Measurements from ENCODE around the gene NDRG4. TPM values are rescaled to one million over a fixed set of nuclear protein-coding genes. Genes with fewer than 3 reads are reported as not detected.

Gene NDRG4
- polyA plus RNA-seq, 1 of the 3 experiments (the other 2 are of a cell fraction), result 52.0 TPM

DNA sequence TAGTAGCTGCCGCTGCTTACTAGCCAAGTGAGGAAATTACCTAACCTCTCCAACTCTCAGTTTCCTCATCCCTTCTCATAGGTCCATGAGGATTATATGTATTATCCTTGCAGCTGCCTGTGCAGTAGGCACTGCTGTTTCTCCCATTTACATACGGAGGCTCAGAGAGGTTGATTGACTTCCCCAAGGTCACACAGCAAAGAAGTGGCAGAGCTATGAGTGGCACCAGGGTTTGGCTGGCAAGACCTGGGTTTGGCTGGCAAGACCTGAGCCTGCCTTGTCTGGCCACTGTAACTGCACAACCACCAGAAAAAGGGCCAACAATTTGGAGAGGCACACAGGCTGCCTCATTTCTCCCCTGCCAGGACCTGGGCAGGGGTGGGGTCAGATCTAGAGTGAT lies 2.5 kb upstream of the NDRG4 start:
- H3K27me3 ChIP-seq (ENCODE audit: insufficient read depth), result no peaks in the 10 kb centered on the region
- no peaks in the 10 kb centered on the region for H3K9me2 ChIP-seq
- ChIA-PET CTCF (interaction anchor here (13.4 kb wide), 1 partner anchor 156 kb away, joined by 542 read pairs; no protein-coding TSS in a partner anchor), POLR2A (no interaction called here)
- peaks cover 10 to 52% of the 10 kb centered on the region in 2 experiments; a peak in 3 of 4 replicates for H3K4me1 ChIP-seq (ENCODE audit: control insufficient read depth in 1 of 2, insufficient read depth in 2 of 2, low read depth in 1 of 2, low read length in 1 of 2)
- H3K27ac ChIP-seq (ENCODE audit: low read depth in 2 of 2, low read length in 1 of 2), result no peak overlapping the region
- H3K4me3 ChIP-seq (ENCODE audit: low read depth in 2 of 2, low read length in 1 of 2), result no peak overlapping the region
- H3K4me2 ChIP-seq, result no peak overlapping the region
- TF ChIP-seq POLR2AphosphoS5 (IDR thresholded peaks at IDR 0.05; ENCODE audit: low read depth, low read length) (no peak), PBX3 (IDR thresholded peaks at IDR 0.05) (no peak), FOSL2 (IDR thresholded peaks at IDR 0.05; ENCODE audit: borderline replicate concordance, low read depth) (no peak), GABPA (IDR thresholded peaks at IDR 0.05; ENCODE audit: low read depth) (no peak), EP300 (IDR thresholded peaks at IDR 0.05; ENCODE audit: borderline replicate concordance in 1 of 2, low read depth in 1 of 2, low read length in 1 of 2) (no peak)
- TF ChIP-seq, protein P1, sequence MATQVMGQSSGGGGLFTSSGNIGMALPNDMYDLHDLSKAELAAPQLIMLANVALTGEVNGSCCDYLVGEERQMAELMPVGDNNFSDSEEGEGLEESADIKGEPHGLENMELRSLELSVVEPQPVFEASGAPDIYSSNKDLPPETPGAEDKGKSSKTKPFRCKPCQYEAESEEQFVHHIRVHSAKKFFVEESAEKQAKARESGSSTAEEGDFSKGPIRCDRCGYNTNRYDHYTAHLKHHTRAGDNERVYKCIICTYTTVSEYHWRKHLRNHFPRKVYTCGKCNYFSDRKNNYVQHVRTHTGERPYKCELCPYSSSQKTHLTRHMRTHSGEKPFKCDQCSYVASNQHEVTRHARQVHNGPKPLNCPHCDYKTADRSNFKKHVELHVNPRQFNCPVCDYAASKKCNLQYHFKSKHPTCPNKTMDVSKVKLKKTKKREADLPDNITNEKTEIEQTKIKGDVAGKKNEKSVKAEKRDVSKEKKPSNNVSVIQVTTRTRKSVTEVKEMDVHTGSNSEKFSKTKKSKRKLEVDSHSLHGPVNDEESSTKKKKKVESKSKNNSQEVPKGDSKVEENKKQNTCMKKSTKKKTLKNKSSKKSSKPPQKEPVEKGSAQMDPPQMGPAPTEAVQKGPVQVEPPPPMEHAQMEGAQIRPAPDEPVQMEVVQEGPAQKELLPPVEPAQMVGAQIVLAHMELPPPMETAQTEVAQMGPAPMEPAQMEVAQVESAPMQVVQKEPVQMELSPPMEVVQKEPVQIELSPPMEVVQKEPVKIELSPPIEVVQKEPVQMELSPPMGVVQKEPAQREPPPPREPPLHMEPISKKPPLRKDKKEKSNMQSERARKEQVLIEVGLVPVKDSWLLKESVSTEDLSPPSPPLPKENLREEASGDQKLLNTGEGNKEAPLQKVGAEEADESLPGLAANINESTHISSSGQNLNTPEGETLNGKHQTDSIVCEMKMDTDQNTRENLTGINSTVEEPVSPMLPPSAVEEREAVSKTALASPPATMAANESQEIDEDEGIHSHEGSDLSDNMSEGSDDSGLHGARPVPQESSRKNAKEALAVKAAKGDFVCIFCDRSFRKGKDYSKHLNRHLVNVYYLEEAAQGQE (IDR thresholded peaks at IDR 0.05; ENCODE audit: low read depth, low read length), result no peak
- TF ChIP-seq, protein P2, sequence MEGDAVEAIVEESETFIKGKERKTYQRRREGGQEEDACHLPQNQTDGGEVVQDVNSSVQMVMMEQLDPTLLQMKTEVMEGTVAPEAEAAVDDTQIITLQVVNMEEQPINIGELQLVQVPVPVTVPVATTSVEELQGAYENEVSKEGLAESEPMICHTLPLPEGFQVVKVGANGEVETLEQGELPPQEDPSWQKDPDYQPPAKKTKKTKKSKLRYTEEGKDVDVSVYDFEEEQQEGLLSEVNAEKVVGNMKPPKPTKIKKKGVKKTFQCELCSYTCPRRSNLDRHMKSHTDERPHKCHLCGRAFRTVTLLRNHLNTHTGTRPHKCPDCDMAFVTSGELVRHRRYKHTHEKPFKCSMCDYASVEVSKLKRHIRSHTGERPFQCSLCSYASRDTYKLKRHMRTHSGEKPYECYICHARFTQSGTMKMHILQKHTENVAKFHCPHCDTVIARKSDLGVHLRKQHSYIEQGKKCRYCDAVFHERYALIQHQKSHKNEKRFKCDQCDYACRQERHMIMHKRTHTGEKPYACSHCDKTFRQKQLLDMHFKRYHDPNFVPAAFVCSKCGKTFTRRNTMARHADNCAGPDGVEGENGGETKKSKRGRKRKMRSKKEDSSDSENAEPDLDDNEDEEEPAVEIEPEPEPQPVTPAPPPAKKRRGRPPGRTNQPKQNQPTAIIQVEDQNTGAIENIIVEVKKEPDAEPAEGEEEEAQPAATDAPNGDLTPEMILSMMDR (IDR thresholded peaks at IDR 0.05), result no peak
- TF ChIP-seq, protein P3, sequence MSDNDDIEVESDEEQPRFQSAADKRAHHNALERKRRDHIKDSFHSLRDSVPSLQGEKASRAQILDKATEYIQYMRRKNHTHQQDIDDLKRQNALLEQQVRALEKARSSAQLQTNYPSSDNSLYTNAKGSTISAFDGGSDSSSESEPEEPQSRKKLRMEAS (IDR thresholded peaks at IDR 0.05; ENCODE audit: low read depth), result no peak
- no peaks in the 10 kb centered on the region for H4K20me1 ChIP-seq (ENCODE audit: insufficient read depth)
- H3K79me2 ChIP-seq (ENCODE audit: insufficient read depth), result peaks cover 8% of the 10 kb centered on the region; the same call in 1 of the 2 replicates
- WGBS (ENCODE audit: low lambda C conversion rate), result 81% methylated on average over 2 of the region's 2 CpGs
- H3K9ac ChIP-seq, result no peak overlapping the region
- no peak for DNase-seq
- H3K9me3 ChIP-seq, result no peaks in the 10 kb centered on the region
- peaks cover 10% of the 10 kb centered on the region for H3F3A ChIP-seq (replicated peaks; ENCODE audit: insufficient read depth)
- no peaks in the 10 kb centered on the region for H3K36me3 ChIP-seq (replicated peaks in 1 of 2; ENCODE audit: control insufficient read depth in 1 of 2, insufficient read depth in 2 of 2, low read length in 1 of 2)
- H2AFZ ChIP-seq (ENCODE audit: low read depth), result no peak overlapping the region

DNA sequence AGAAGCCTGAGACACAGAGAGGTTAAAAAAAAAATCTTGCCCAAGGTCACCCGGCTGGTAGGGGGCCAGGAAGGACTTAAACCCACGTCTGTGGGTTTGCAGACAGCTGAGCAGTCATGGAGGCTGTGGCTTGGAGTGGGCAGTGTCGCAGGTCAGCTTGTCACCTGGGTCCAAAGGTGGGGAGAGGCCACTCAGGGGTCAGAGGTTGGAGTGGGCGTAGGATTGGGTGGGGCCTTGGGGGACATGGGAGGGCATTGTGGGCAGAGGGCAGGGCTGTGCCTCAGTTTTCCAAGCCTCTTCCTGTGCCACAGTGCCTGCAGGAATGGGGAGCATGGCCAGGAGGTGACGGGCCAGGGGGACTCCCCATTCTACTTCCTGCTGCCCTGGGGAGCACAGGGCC lies 2.0 kb upstream of the NDRG4 start:
- H3K4me1 ChIP-seq (ENCODE audit: control insufficient read depth in 1 of 2, insufficient read depth in 2 of 2, low read depth in 1 of 2, low read length in 1 of 2), result peaks cover 10 to 49% of the 10 kb centered on the region in 2 experiments; a peak in 3 of 4 replicates
- H3K9ac ChIP-seq, result no peak overlapping the region
- WGBS (ENCODE audit: low lambda C conversion rate), result 89% methylated on average over 5 of the region's 5 CpGs
- no peaks in the 10 kb centered on the region for H3K27me3 ChIP-seq (ENCODE audit: insufficient read depth)
- H3K79me2 ChIP-seq (ENCODE audit: insufficient read depth), result peaks cover 8% of the 10 kb centered on the region; the same call in 1 of the 2 replicates
- ChIA-PET POLR2A (no interaction called here), CTCF (interaction anchor here (13.4 kb wide), 1 partner anchor 156 kb away, joined by 542 read pairs; no protein-coding TSS in a partner anchor)
- DNase-seq, result no peak
- H3F3A ChIP-seq (replicated peaks; ENCODE audit: insufficient read depth), result peaks cover 10% of the 10 kb centered on the region
- H3K4me2 ChIP-seq, result no peak overlapping the region
- no peak overlapping the region for H3K4me3 ChIP-seq (ENCODE audit: low read depth in 2 of 2, low read length in 1 of 2)
- TF ChIP-seq NFIC (IDR thresholded peaks at IDR 0.05; ENCODE audit: borderline replicate concordance) (no peak), NRF1 (IDR thresholded peaks at IDR 0.05; ENCODE audit: low read depth, low read length) (no peak), RXRA (IDR thresholded peaks at IDR 0.05; ENCODE audit: borderline replicate concordance, low read depth) (no peak), POLR2AphosphoS5 (IDR thresholded peaks at IDR 0.05; ENCODE audit: low read depth, low read length) (no peak)
- TF ChIP-seq, protein P4, sequence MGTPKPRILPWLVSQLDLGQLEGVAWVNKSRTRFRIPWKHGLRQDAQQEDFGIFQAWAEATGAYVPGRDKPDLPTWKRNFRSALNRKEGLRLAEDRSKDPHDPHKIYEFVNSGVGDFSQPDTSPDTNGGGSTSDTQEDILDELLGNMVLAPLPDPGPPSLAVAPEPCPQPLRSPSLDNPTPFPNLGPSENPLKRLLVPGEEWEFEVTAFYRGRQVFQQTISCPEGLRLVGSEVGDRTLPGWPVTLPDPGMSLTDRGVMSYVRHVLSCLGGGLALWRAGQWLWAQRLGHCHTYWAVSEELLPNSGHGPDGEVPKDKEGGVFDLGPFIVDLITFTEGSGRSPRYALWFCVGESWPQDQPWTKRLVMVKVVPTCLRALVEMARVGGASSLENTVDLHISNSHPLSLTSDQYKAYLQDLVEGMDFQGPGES (IDR thresholded peaks at IDR 0.05; ENCODE audit: low read depth, low read length), result no peak
- H3K36me3 ChIP-seq (replicated peaks in 1 of 2; ENCODE audit: control insufficient read depth in 1 of 2, insufficient read depth in 2 of 2, low read length in 1 of 2), result no peaks in the 10 kb centered on the region
- no peaks in the 10 kb centered on the region for H4K20me1 ChIP-seq (ENCODE audit: insufficient read depth)
- H3K9me3 ChIP-seq, result no peaks in the 10 kb centered on the region
- H3K9me2 ChIP-seq, result no peaks in the 10 kb centered on the region
- no peak overlapping the region for H2AFZ ChIP-seq (ENCODE audit: low read depth)
- H3K27ac ChIP-seq (ENCODE audit: low read depth in 2 of 2, low read length in 1 of 2), result no peak overlapping the region

All from SK-N-SH (cell line).